K562 (cell line): ENCODE data around the gene ORC3. TPM values are rescaled to one million over a fixed set of nuclear protein-coding genes. Genes with fewer than 3 reads are reported as not detected.

Experiments used
- AFF4 ChIP-seq: sonication (generic); formaldehyde crosslinking; IDR thresholded peaks from 2 replicates; pipeline ENCODE4 v1.8.0; 2023; ENCODE audit warnings: mild to moderate bottlenecking, missing genetic modification reagents
- CHAMP1 ChIP-seq: fragments of 450-650 bp; IDR thresholded peaks from 2 replicates; pipeline ENCODE4 v1.6.1; 2016; ENCODE audit warnings: mild to moderate bottlenecking
- CHD2 ChIP-seq: IDR thresholded peaks from 2 replicates; pipeline ENCODE4 v1.6.1; 2011; ENCODE audit warnings: low read depth, low read length
- ETV1 ChIP-seq: fragments of 450-650 bp; conservative IDR thresholded peaks from 2 replicates; pipeline ENCODE4 v1.6.1; 2016; ENCODE audit warnings: missing genetic modification characterization, control low read depth, low read depth, missing compliant biosample characterization
- FOXJ2 ChIP-seq: fragments of 200-800 bp; sonication (Bioruptor generic); IDR thresholded peaks from 2 replicates; pipeline ENCODE4 v1.6.1; 2016; ENCODE audit warnings: missing genetic modification characterization, missing compliant biosample characterization
- KDM5B ChIP-seq: fragments of 200-600 bp; sonication (generic); IDR thresholded peaks from 2 replicates; pipeline ENCODE4 v1.6.1; 2012; ENCODE audit warnings: low read depth, mild to moderate bottlenecking, moderate library complexity, low read length, control low read depth, inconsistent platforms; ENCODE audit not compliant: insufficient replicate concordance
- LEF1 ChIP-seq: fragments of 450-650 bp; IDR thresholded peaks from 2 replicates; pipeline ENCODE4 v1.6.1; 2016; ENCODE audit warnings: mild to moderate bottlenecking
- MAZ ChIP-seq, 2 experiments: fragments of 450-650 bp in 1 of 2; sonication (generic) in 1 of 2; formaldehyde crosslinking; IDR thresholded peaks in 1 of 2; conservative IDR thresholded peaks in 1 of 2; 2 replicates each; pipeline versions ENCODE4 v1.4.0 to v1.5.0; 2020; ENCODE audit warnings: mild to moderate bottlenecking in 1 of 2, missing genetic modification reagents in 1 of 2
- MBD2 ChIP-seq: sonication (generic); IDR thresholded peaks from 2 replicates; pipeline ENCODE4 v1.6.1; 2016; ENCODE audit warnings: low read depth, borderline replicate concordance
- MCM5 ChIP-seq: fragments of 450-650 bp; IDR thresholded peaks from 2 replicates; pipeline ENCODE4 v1.6.1; 2016; ENCODE audit warnings: low read depth
- MEIS2 ChIP-seq: fragments of 450-650 bp; IDR thresholded peaks from 2 replicates; pipeline ENCODE4 v1.6.1; 2014; ENCODE audit warnings: mild to moderate bottlenecking; ENCODE audit not compliant: partially characterized antibody
- NFE2 ChIP-seq: IDR thresholded peaks from 2 replicates; pipeline ENCODE4 v1.6.1; 2014; ENCODE audit warnings: antibody characterized with exemption, low read depth
- PHTF2 ChIP-seq: fragments of 250-450 bp; sonication (Bioruptor Pico); IDR thresholded peaks from 2 replicates; pipeline ENCODE4 v1.5.0; 2021; ENCODE audit warnings: mild to moderate bottlenecking
- POLR2B ChIP-seq: fragments of 450-650 bp; IDR thresholded peaks from 2 replicates; pipeline ENCODE4 v1.6.1; 2018; ENCODE audit warnings: low read depth; ENCODE audit not compliant: partially characterized antibody
- SAFB2 ChIP-seq: fragments of 200-400 bp; formaldehyde crosslinking; IDR thresholded peaks from 2 replicates; pipeline ENCODE4 v1.6.1; 2018; ENCODE audit warnings: borderline replicate concordance, low read length, low read depth, moderate library complexity; ENCODE audit not compliant: severe bottlenecking
- SMARCA4 ChIP-seq: fragments of 450-650 bp; IDR thresholded peaks from 2 replicates; pipeline ENCODE4 v1.6.1; 2016
- SMC3 ChIP-seq: conservative IDR thresholded peaks from 2 replicates; pipeline ENCODE4 v1.6.1; 2011; ENCODE audit warnings: low read depth, low read length, improper control_type of control experiment; ENCODE audit not compliant: insufficient read depth
- ZNF280B ChIP-seq: fragments of 250-450 bp; sonication (Bioruptor Pico); IDR thresholded peaks from 2 replicates; pipeline ENCODE4 v1.5.1; 2021; ENCODE audit warnings: mild to moderate bottlenecking
- ZNF3 ChIP-seq: fragments of 250-450 bp; sonication (Bioruptor Pico); IDR thresholded peaks from 2 replicates; pipeline ENCODE4 v1.5.0; 2021; ENCODE audit warnings: mild to moderate bottlenecking, moderate library complexity
- ZNF75A ChIP-seq: fragments of 450-650 bp; formaldehyde crosslinking; IDR thresholded peaks from 2 replicates; pipeline ENCODE4 v1.4.0; 2020; ENCODE audit warnings: mild to moderate bottlenecking
- polyA plus RNA-seq, 8 experiments: library from polyadenylated mRNA; depleted of rRNA in 4 of 8; stranded (reverse) in 5 of 8; unstranded in 3 of 8; fragments of >200 nt; fragmentation: Nextera tagmentation in 2 of 8; fragmentation: Illumina TruSeq in 1 of 8; extraction: Ambion mirVana in 2 of 8; extraction: Trizol in 1 of 8; gene quantifications; 2 replicates each; pipeline versions ENCODE4 v1.2.1 to v1.2.3, GENCODE V29; 2011 to 2014; ENCODE audit warnings: inconsistent platforms in 1 of 8, missing spikeins in 1 of 8
- total RNA-seq, 7 experiments: library from RNA; depleted of rRNA in 6 of 7; stranded (reverse); fragments of >200 nt in 6 of 7; fragmentation: Illumina TruSeq in 2 of 7; extraction: Trizol in 2 of 7; gene quantifications; 2 replicates each; pipeline versions ENCODE4 v1.2.1 to v1.2.3, GENCODE V29; 2011 to 2021; ENCODE audit warnings: low replicate concordance in 1 of 7

ORC3 gene
- total and polyA plus RNA-seq, 9 of the 15 experiments (the other 6 are each of a cell fraction or from before 2014, with no cell fraction given), result 28.8 to 159 (median 74.8) TPM

DNA sequence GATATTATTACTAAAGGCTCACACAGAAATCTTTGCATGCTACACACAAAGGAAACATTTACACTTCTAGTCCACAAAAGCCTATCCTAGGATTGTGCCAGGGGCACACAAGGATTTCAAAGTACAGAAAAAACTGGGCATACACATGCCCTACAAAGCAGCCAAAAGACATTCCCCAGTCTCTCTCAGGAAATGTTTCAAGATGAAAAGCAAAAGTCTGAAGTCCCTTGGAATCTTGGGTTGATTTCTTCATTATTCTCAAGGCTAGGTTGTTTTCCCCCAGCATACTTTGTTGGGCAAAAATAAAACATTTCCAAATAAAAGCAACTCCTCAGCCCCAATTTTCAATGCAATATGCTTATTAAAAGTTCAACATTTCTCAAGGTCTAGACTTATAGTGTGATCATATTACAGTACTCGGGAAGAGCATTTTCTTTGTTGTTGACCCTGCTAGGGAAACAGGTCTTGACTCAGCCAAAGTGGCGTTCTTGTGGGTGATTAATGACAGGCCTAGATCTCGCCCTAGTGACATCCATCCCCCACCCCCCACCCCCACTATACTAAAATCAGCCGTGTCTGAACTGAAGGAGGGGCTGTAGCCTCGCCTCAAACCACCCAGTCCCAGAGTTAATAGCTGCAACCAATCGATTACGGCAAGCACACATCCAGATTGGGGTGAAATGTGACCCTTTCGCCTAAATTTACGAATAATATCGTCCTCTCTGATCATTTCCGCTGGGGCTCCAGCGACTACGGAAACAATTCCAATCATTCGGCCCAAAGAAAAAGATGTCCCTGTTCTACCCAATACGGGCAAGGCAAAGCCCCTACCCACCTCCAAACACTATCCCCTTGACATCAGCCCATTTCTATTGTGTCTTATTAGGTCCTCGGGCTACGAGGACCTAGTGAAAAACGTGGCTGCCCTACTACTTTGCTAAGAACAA is 110.7 kb downstream of the ORC3 start (continued):
- no peak for TF ChIP-seq CHAMP1
- TF ChIP-seq SAFB2, result no peak
- TF ChIP-seq ZNF75A (CRISPR knock-in tag), result no peak
- peak; percentile 53; the same call in 1 of the 2 replicates for TF ChIP-seq NFE2
- peak; percentile 28; the same call in 1 of the 2 replicates for TF ChIP-seq SMARCA4
- 0 out of 2 replicates have a peak, but pooled peaks have one; percentile 7 for TF ChIP-seq SMC3
- peak; percentile 63 for TF ChIP-seq CHD2
- TF ChIP-seq ETV1 (tag), result peak; percentile 28; the same call in 1 of the 2 replicates
- TF ChIP-seq FOXJ2, result peak; percentile 40
- no peak for TF ChIP-seq MAZ (CRISPR knock-in tag; conservative IDR thresholded peaks at IDR 0.05 in 1 of 2, IDR thresholded peaks at IDR 0.05 in 1 of 2)
- TF ChIP-seq AFF4, result peak; percentile 54; the same call in 1 of the 2 replicates
- TF ChIP-seq LEF1, result peak; percentile 54
- peak; percentile 16; the same call in 1 of the 2 replicates for TF ChIP-seq MBD2
- no peak for TF ChIP-seq ZNF3
- TF ChIP-seq POLR2B, result peak; percentile 21
- no peak for TF ChIP-seq KDM5B
- TF ChIP-seq ZNF280B (CRISPR knock-in tag), result no peak
- no peak for TF ChIP-seq PHTF2
- TF ChIP-seq MCM5, result no peak
- TF ChIP-seq MEIS2, result peak; percentile 99
